WTC11 (cell line): ENCODE results near the gene OPCML.

Source experiments
- FOXJ3 ChIP-seq: sonication (generic); formaldehyde crosslinking; IDR thresholded peaks from 2 replicates; pipeline ENCODE4 v1.9.0; 2021; ENCODE audit warnings: missing genetic modification reagents, mild to moderate bottlenecking, borderline replicate concordance
- TEAD1 ChIP-seq: sonication (generic); formaldehyde crosslinking; IDR thresholded peaks from 2 replicates; pipeline ENCODE4 v1.8.0; 2022; ENCODE audit warnings: mild to moderate bottlenecking, missing genetic modification reagents
- USF2 ChIP-seq: sonication (generic); formaldehyde crosslinking; IDR thresholded peaks from 2 replicates; pipeline ENCODE4 v1.8.1; 2023; ENCODE audit warnings: mild to moderate bottlenecking, missing genetic modification reagents, moderate library complexity
- TF ChIP-seq, protein P1 (sequence below): fragments of 200-600 bp; IDR thresholded peaks from 2 replicates; pipeline ENCODE4 v1.8.0; 2022; ENCODE audit warnings: antibody characterized with exemption

DNA sequence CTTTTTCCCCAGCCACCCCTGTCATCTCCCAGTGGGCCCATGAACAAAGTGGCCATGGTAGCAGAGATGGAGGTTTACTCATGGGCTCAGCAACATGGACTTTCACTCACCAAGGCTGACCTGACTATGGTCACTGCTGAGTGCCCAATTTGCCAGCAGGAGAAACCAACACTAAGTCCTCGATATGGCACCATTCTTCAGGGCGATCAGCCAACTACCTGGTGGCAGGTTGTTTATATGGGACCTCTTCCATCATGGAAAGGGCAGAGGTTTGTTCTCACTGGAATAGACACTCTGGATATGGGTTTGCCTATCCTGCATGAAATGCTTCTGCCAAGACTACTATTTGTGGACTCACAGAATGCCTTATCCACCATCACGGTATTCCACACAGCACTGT is 1152.8 kb downstream of the OPCML start:
- TF ChIP-seq FOXJ3 (no peak), USF2 (CRISPR knock-in tag) (no peak), TEAD1 (CRISPR knock-in tag) (no peak)
- TF ChIP-seq, protein P1, sequence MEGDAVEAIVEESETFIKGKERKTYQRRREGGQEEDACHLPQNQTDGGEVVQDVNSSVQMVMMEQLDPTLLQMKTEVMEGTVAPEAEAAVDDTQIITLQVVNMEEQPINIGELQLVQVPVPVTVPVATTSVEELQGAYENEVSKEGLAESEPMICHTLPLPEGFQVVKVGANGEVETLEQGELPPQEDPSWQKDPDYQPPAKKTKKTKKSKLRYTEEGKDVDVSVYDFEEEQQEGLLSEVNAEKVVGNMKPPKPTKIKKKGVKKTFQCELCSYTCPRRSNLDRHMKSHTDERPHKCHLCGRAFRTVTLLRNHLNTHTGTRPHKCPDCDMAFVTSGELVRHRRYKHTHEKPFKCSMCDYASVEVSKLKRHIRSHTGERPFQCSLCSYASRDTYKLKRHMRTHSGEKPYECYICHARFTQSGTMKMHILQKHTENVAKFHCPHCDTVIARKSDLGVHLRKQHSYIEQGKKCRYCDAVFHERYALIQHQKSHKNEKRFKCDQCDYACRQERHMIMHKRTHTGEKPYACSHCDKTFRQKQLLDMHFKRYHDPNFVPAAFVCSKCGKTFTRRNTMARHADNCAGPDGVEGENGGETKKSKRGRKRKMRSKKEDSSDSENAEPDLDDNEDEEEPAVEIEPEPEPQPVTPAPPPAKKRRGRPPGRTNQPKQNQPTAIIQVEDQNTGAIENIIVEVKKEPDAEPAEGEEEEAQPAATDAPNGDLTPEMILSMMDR: no peak
